CD8-positive, alpha-beta memory T cell (primary cell): ENCODE measurements around the gene ZFR. TPM values are rescaled to one million over a fixed set of nuclear protein-coding genes. Genes with fewer than 3 reads are reported as not detected.

Experiments used
- CTCF ChIA-PET: fragments of 350-600 bp; sonication (Branson Sonifier 250); formaldehyde crosslinking; loops from one replicate; lab custom pipeline; 2021; ENCODE audit warnings: antibody characterized with exemption; lab: Charles Lee
- POLR2A ChIA-PET: fragments of 350-600 bp; sonication (Branson Sonifier 250); formaldehyde crosslinking; loops from one replicate; lab custom pipeline; 2021; ENCODE audit warnings: antibody characterized with exemption; lab: Charles Lee
- DNase-seq, 5 donors: peaks; one replicate each; pipeline versions ENCODE4 v3.0.0 to v3.0.0-alpha.2; 2020 to 2022; ENCODE audit warnings: mixed read lengths in 1 of 5
- H3K27ac ChIP-seq: one replicate; pipeline ENCODE4 v1.7.0; 2013; ENCODE audit warnings: low read depth, mild to moderate bottlenecking, low read length, moderate library complexity
- H3K27me3 ChIP-seq: 2 replicates; pipeline ENCODE4 v1.7.0; 2013; ENCODE audit warnings: low read length, mild to moderate bottlenecking; ENCODE audit not compliant: insufficient read depth, poor library complexity, severe bottlenecking
- H3K36me3 ChIP-seq: 2 replicates; pipeline ENCODE4 v1.7.0; 2013; ENCODE audit warnings: mild to moderate bottlenecking, low read length, moderate library complexity; ENCODE audit not compliant: insufficient read depth
- H3K4me1 ChIP-seq: 2 replicates; pipeline ENCODE4 v1.7.0; 2013; ENCODE audit warnings: mild to moderate bottlenecking, low read length, moderate library complexity; ENCODE audit not compliant: insufficient read depth
- H3K4me3 ChIP-seq: 2 replicates; pipeline ENCODE4 v1.7.0; 2013; ENCODE audit warnings: mild to moderate bottlenecking, low read length
- H3K9me3 ChIP-seq: 2 replicates; pipeline ENCODE4 v1.7.0; 2013; ENCODE audit warnings: mild to moderate bottlenecking, low read length
- H3K27ac Mint-ChIP-seq, 8 donors: one replicate each; pipeline ENCODE4 v1.8.0; 2020 to 2021; ENCODE audit warnings: mixed read lengths in 8 of 8, mild to moderate bottlenecking in 6 of 8, inconsistent platforms in 3 of 8, moderate library complexity in 3 of 8
- H3K27me3 Mint-ChIP-seq, 2 donors: one replicate each; pipeline ENCODE4 v1.8.0; 2020 to 2021; ENCODE audit warnings: mixed read lengths in 2 of 2, mild to moderate bottlenecking in 1 of 2, moderate library complexity in 1 of 2
- H3K36me3 Mint-ChIP-seq, 3 donors: one replicate each; pipeline ENCODE4 v1.8.0; 2020 to 2021; ENCODE audit warnings: mixed read lengths in 3 of 3, inconsistent platforms in 1 of 3, mild to moderate bottlenecking in 1 of 3
- H3K4me1 Mint-ChIP-seq, 3 donors: one replicate each; pipeline ENCODE4 v1.8.0; 2020 to 2021; ENCODE audit warnings: mixed read lengths in 3 of 3, inconsistent platforms in 1 of 3, mild to moderate bottlenecking in 1 of 3
- H3K4me3 Mint-ChIP-seq, 7 donors: one replicate each; pipeline ENCODE4 v1.8.0; 2020 to 2021; ENCODE audit warnings: mixed read lengths in 7 of 7, mild to moderate bottlenecking in 6 of 7, moderate library complexity in 4 of 7, inconsistent platforms in 2 of 7
- H3K9me3 Mint-ChIP-seq, 5 donors: one replicate each; pipeline ENCODE4 v1.8.0; 2020 to 2022; ENCODE audit warnings: mixed read lengths in 5 of 5, mild to moderate bottlenecking in 3 of 5, moderate library complexity in 2 of 5, inconsistent platforms in 1 of 5
- polyA plus RNA-seq: library from polyadenylated mRNA; unstranded; fragments of 300-500 nt; fragmentation: Illumina TruSeq; gene quantifications from one replicate; pipeline ENCODE4 v1.2.3, GENCODE V29; 2021
- total RNA-seq, 2 experiments: library from RNA; stranded (reverse); gene quantifications; one replicate each; pipeline ENCODE4 v1.2.3, GENCODE V29; 2021

ZFR gene
- total and polyA plus RNA-seq, 3 experiments from 2014 or later, result 83.4 to 88.3 (median 87.5) TPM

DNA sequence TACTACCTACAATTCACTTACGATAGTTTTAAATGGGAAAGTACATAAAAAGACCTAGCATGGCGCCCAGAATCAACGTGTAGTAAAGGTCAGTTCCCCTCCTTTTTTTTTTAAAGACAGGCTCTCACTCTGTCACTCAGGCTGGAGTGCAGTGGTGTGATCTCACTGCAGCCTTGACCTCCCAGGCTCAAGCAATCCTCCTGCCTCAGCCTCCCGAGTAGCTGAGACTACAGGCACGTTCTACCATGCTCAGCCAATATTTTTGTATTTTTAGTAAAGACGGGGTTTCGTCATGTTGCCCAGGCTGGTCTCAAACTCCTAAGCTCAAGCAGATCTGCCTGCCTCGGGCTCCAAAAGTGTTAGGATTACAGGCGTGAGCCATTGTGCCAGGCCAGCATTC is 91.1 kb downstream of the ZFR start:
- Mint-ChIP-seq H3K4me1 (no peaks in the 10 kb centered on the region), H3K27ac (no peak overlapping the region), H3K9me3 (peaks cover 0 to under 1% (median 0%) of the 10 kb centered on the region in 5 donors), H3K27me3 (no peaks in the 10 kb centered on the region), H3K4me3 (no peak overlapping the region), H3K36me3 (peaks cover 3 to 36% (median 6%) of the 10 kb centered on the region in 3 donors)
- Histone ChIP-seq H3K9me3 (no peaks in the 10 kb centered on the region), H3K27ac (no peak overlapping the region), H3K27me3 (no peaks in the 10 kb centered on the region), H3K4me3 (no peak overlapping the region), H3K36me3 (no peaks in the 10 kb centered on the region), H3K4me1 (no peaks in the 10 kb centered on the region)
- ChIA-PET CTCF (interaction anchor here (0.7 kb wide), 1 partner anchor 8 kb away, joined by 3 read pairs; no protein-coding TSS in a partner anchor), POLR2A (no interaction called here)
- no peak for DNase-seq

DNA sequence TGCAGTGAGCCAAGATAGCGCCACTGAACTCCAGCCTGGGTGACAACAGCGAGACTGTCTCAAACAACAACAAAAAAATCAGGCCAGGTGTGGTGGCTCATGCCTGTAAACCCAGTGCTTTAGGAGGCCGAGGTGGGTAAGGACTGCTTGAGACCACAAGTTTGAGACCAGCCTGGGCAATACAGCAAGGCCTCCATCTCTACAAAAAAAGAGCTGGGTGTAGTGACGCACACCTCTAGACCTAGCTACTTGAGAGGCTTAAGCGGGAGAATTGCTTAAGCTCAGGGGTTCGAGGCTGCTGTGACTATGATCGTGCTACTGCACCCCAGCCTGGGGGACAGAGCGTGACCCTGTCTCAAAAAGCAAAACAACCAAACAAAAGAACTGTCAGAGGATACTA is 91.9 kb downstream of the ZFR start:
- peaks cover 3 to 33% (median 6%) of the 10 kb centered on the region in 3 donors for H3K36me3 Mint-ChIP-seq
- H3K27ac Mint-ChIP-seq, result peak overlapping the region in 1 of 8 donors; percentile 21
- H3K27ac ChIP-seq, result no peak overlapping the region
- CTCF ChIA-PET, result interaction anchor here (0.7 kb wide), 1 partner anchor 8 kb away, joined by 3 read pairs; no protein-coding TSS in a partner anchor
- DNase-seq, result no peak
- no peaks in the 10 kb centered on the region for H3K36me3 ChIP-seq
- no peak overlapping the region for H3K4me3 Mint-ChIP-seq
- peaks cover 0 to 4% (median 0%) of the 10 kb centered on the region in 5 donors for H3K9me3 Mint-ChIP-seq
- no peaks in the 10 kb centered on the region for H3K27me3 ChIP-seq
- H3K4me3 ChIP-seq, result no peak overlapping the region
- no peaks in the 10 kb centered on the region for H3K4me1 Mint-ChIP-seq
- no peaks in the 10 kb centered on the region for H3K4me1 ChIP-seq
- no peaks in the 10 kb centered on the region for H3K9me3 ChIP-seq
- POLR2A ChIA-PET, result no interaction called here
- H3K27me3 Mint-ChIP-seq, result no peaks in the 10 kb centered on the region

DNA sequence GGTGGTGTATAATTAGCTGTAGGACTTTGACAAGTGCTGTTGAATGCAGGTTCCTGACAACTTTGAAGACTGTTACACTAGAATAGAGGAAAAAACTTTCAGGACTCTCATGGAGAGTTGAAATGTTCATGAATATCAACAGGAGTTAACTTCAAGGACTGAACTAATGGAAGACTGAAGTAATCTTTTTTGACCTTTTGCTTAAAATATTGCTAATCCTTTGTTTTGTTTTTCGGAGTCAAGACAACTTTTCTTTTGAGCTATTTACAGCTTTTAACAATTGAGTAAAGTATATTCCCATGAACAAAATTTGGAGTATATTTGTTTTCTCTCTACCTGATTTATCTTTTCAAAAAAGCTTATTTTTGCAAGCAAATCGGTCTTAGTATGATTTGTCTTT is 97.7 kb downstream of the ZFR start:
- Mint-ChIP-seq H3K27ac (no peak overlapping the region), H3K9me3 (peaks cover 0 to 12% (median 3%) of the 10 kb centered on the region in 5 donors), H3K4me1 (no peaks in the 10 kb centered on the region), H3K36me3 (peaks cover 0 to 4% (median 1%) of the 10 kb centered on the region in 3 donors), H3K4me3 (no peak overlapping the region), H3K27me3 (peaks cover 2 to 11% of the 10 kb centered on the region in 2 donors)
- no peak for DNase-seq
- Histone ChIP-seq H3K9me3 (no peaks in the 10 kb centered on the region), H3K4me3 (no peak overlapping the region), H3K27ac (no peak overlapping the region), H3K36me3 (no peaks in the 10 kb centered on the region), H3K4me1 (no peaks in the 10 kb centered on the region), H3K27me3 (no peaks in the 10 kb centered on the region)
- ChIA-PET CTCF (interaction anchor here (2.3 kb wide), 1 partner anchor 17 kb away, joined by 6 read pairs; no protein-coding TSS in a partner anchor), POLR2A (no interaction called here)

DNA sequence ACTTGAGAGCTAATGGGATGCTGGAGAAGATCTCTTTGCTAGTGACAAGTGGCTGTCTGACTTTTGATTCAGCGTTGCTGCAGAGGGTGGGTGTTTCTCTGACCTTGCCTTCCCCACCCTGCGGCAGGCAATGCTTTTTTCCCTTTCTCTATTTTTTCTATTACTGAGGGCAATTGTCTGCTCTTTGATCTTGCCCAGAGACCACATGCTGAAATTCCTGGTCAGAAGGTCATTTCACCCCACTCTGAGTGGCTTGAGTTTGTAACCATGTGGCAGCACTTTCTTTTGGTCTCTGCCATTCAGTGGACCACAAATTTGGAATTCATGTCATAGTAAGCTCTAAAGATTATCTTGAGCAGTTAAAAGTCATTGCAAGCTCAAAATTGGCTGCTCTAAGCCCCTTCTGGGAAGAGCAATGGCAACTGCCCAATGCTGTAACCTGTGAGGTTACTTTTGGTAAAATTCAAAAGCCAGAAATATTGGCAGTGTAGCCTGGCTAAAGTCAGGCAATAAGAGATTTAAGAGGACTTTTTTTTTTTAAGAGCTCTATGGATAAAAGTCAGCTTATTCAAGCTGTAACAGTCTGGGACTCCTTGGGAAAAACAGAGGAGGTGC is 101.4 kb downstream of the ZFR start:
- no peaks in the 10 kb centered on the region for H3K4me1 Mint-ChIP-seq

DNA sequence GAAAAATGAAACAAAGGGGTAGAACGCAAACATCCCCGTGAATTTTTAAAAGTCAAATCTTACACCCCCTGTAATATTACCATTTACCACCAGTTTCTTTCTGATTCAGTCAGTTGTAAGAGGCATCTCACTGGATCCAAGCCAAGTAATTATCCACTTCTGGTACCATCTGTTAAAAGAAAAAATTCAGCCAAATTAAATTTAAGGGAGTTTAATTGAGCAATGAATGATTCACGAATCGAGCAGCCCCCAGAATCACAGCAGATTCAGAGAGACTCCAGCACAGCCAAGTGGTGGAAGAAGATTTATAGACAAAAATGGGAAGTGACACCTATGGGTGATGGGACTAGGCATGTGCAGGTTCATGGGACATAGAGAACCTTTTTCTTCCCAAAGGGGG is 101.9 kb downstream of the ZFR start:
- H3K27me3 Mint-ChIP-seq, result peaks cover 2 to 11% of the 10 kb centered on the region in 2 donors
- Histone ChIP-seq H3K4me3 (no peak overlapping the region), H3K27me3 (no peaks in the 10 kb centered on the region), H3K4me1 (no peaks in the 10 kb centered on the region), H3K36me3 (no peaks in the 10 kb centered on the region), H3K27ac (no peak overlapping the region), H3K9me3 (no peaks in the 10 kb centered on the region)
- POLR2A ChIA-PET, result no interaction called here
- H3K27ac Mint-ChIP-seq, result no peak overlapping the region
- no peak for DNase-seq
- H3K4me3 Mint-ChIP-seq, result no peak overlapping the region
- CTCF ChIA-PET, result interaction anchor here (3.0 kb wide), 1 partner anchor 13 kb away, joined by 12 read pairs; no protein-coding TSS in a partner anchor
- no peaks in the 10 kb centered on the region for H3K4me1 Mint-ChIP-seq
- peaks cover 17 to 40% (median 23%) of the 10 kb centered on the region in 5 donors for H3K9me3 Mint-ChIP-seq
- peaks cover 4 to 19% (median 7%) of the 10 kb centered on the region in 3 donors for H3K36me3 Mint-ChIP-seq

More for the DNA sequence above, 101.4 kb downstream of the ZFR start:
- Mint-ChIP-seq H3K36me3 (peaks cover 4 to 16% (median 5%) of the 10 kb centered on the region in 3 donors), H3K9me3 (peaks cover 18 to 36% (median 21%) of the 10 kb centered on the region in 5 donors), H3K27ac (no peak overlapping the region), H3K27me3 (peaks cover 2 to 11% of the 10 kb centered on the region in 2 donors), H3K4me3 (no peak overlapping the region)
- no peaks in the 10 kb centered on the region for H3K4me1 ChIP-seq
- CTCF ChIA-PET, result interaction anchor here (1.6 to 3.0 kb wide), 2 partner anchors 14 to 111 kb away, joined by 5 to 12 read pairs; no protein-coding TSS in a partner anchor
- DNase-seq, result no peak
- H3K4me3 ChIP-seq, result no peak overlapping the region
- H3K27me3 ChIP-seq, result no peaks in the 10 kb centered on the region
- H3K36me3 ChIP-seq, result no peaks in the 10 kb centered on the region
- POLR2A ChIA-PET, result no interaction called here
- H3K27ac ChIP-seq, result no peak overlapping the region
- no peaks in the 10 kb centered on the region for H3K9me3 ChIP-seq

DNA sequence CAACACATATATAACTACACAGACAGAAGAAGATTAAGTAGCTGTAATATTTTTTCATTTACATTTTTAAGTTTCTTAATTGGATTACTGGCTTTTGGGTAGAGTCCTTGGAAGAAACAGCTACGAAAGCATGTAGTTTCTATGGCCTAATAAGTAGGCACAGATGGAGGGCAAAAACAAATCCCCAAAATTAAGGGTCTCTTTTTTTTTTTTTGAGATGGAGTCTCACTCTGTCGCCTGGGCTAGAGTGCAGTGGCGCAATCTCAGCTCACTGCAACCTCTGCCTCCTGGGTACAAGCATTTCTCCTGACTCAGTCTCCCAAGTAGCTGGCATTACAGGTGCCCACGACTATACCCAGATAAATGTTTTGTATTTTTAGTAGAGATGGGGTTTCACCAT is 104.7 kb downstream of the ZFR start:
- H3K4me3 ChIP-seq, result no peak overlapping the region
- ChIA-PET CTCF (interaction anchor here (0.8 to 1.1 kb wide), 2 partner anchors 11 to 108 kb away, joined by 5 read pairs; no protein-coding TSS in a partner anchor), POLR2A (interaction anchor here (0.7 kb wide), 1 partner anchor 166 kb away, joined by 3 read pairs; no protein-coding TSS in a partner anchor)
- peaks cover 15 to 31% (median 23%) of the 10 kb centered on the region in 5 donors for H3K9me3 Mint-ChIP-seq
- H3K27ac Mint-ChIP-seq, result no peak overlapping the region
- peaks cover 2 to 11% of the 10 kb centered on the region in 2 donors for H3K27me3 Mint-ChIP-seq
- H3K4me1 ChIP-seq, result no peaks in the 10 kb centered on the region
- no peaks in the 10 kb centered on the region for H3K36me3 ChIP-seq
- H3K4me1 Mint-ChIP-seq, result no peaks in the 10 kb centered on the region
- H3K4me3 Mint-ChIP-seq, result no peak overlapping the region
- H3K27me3 ChIP-seq, result no peaks in the 10 kb centered on the region
- H3K36me3 Mint-ChIP-seq, result peaks cover 2 to 19% (median 7%) of the 10 kb centered on the region in 3 donors
- DNase-seq, result no peak
- H3K9me3 ChIP-seq, result no peaks in the 10 kb centered on the region
- H3K27ac ChIP-seq, result no peak overlapping the region

DNA sequence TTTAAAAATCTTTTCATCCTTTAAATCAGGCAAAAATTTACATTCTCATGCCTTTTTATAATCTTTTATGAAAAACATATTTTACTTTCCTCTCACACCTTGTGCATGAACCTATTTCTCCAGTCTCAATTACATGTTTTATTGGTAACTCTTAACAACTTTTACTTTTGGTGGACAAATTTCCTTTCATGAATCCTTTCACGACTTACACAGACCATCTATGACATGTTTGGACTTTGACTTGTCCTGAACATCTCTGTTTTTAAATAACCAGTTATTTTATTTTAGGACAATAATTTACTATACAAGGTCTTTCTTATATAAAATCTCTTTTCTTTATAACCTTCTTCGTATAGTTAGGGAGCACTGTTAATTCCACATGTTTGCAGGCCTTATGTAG is 105.3 kb downstream of the ZFR start:
- H3K4me3 Mint-ChIP-seq, result no peak overlapping the region
- H3K9me3 ChIP-seq, result no peaks in the 10 kb centered on the region
- ChIA-PET POLR2A (no interaction called here), CTCF (interaction anchor here (0.8 to 1.1 kb wide), 2 partner anchors 10 to 107 kb away, joined by 5 read pairs; no protein-coding TSS in a partner anchor)
- no peak overlapping the region for H3K27ac Mint-ChIP-seq
- no peak overlapping the region for H3K4me3 ChIP-seq
- no peaks in the 10 kb centered on the region for H3K4me1 ChIP-seq
- H3K36me3 Mint-ChIP-seq, result peaks cover 2 to 19% (median 7%) of the 10 kb centered on the region in 3 donors
- H3K9me3 Mint-ChIP-seq, result peaks cover 15 to 31% (median 23%) of the 10 kb centered on the region in 5 donors
- H3K27me3 ChIP-seq, result no peaks in the 10 kb centered on the region
- no peak overlapping the region for H3K27ac ChIP-seq
- no peaks in the 10 kb centered on the region for H3K4me1 Mint-ChIP-seq
- no peak for DNase-seq
- peaks cover 2 to 11% of the 10 kb centered on the region in 2 donors for H3K27me3 Mint-ChIP-seq
- no peaks in the 10 kb centered on the region for H3K36me3 ChIP-seq

DNA sequence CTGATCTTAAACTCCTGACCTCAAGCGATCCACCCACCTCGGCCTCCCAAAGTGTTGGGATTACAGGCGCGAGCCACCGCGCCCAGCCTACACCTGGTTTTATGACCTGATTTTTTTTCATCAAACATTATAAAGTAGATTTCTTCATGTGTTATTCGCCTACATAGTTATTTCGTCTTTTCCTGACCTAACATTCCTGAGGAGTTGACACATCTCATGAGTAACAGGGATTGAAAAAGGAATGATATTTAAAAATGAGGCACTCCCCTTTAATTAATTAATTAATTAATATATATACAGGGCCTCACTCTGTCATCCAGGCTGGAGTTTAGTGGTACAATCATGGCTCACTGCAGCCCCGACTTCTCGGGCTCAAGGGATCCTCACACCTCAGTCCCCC is 111.6 kb downstream of the ZFR start:
- no peaks in the 10 kb centered on the region for H3K27me3 Mint-ChIP-seq
- CTCF ChIA-PET, result interaction anchor here (6.0 kb wide), 1 partner anchor 101 kb away, joined by 144 read pairs; no protein-coding TSS in a partner anchor
- H3K9me3 Mint-ChIP-seq, result peaks cover 0 to 3% (median under 1%) of the 10 kb centered on the region in 5 donors

More for the DNA sequence above, 111.6 kb downstream of the ZFR start:
- Histone ChIP-seq H3K36me3 (no peaks in the 10 kb centered on the region), H3K27ac (no peak overlapping the region), H3K4me3 (no peak overlapping the region), H3K4me1 (no peaks in the 10 kb centered on the region), H3K9me3 (no peaks in the 10 kb centered on the region), H3K27me3 (no peaks in the 10 kb centered on the region)
- DNase-seq, result no peak
- H3K4me1 Mint-ChIP-seq, result peaks cover 0 to 2% (median 2%) of the 10 kb centered on the region in 3 donors
- POLR2A ChIA-PET, result no interaction called here
- peaks cover 0 to under 1% (median 0%) of the 10 kb centered on the region in 3 donors for H3K36me3 Mint-ChIP-seq
- H3K27ac Mint-ChIP-seq, result no peak overlapping the region
- no peak overlapping the region for H3K4me3 Mint-ChIP-seq
